Transverse colon (tissue), 4 donors: ENCODE data around the gene KRTAP4-8. TPM values are rescaled to one million over a fixed set of nuclear protein-coding genes. Genes with fewer than 3 reads are reported as not detected.
"Not testable (repeated sequence)": the region's sequence is repeated elsewhere in the genome, so short reads cannot be mapped to it uniquely, and the experiment has no call there.

ENCODE experiments used
- DNase-seq: peaks from one replicate; pipeline ENCODE4 v3.0.0-alpha.2; 2019
- H3K27ac ChIP-seq, 4 donors: fragments of 200-600 bp; sonication (generic); 2 replicates each; pipeline ENCODE4 v1.5.1; 2016 to 2018; ENCODE audit warnings: inconsistent platforms in 4 of 4
- H3K27me3 ChIP-seq: fragments of 200-600 bp; sonication (generic); 2 replicates; pipeline ENCODE4 v1.5.1; 2017; ENCODE audit warnings: inconsistent platforms
- H3K36me3 ChIP-seq, 4 donors: fragments of 200-600 bp; sonication (generic); 2 replicates each; pipeline ENCODE4 v1.5.1; 2017 to 2019; ENCODE audit warnings: inconsistent platforms in 4 of 4
- H3K4me1 ChIP-seq, 4 donors: fragments of 200-600 bp; sonication (generic); 2 replicates each; pipeline ENCODE4 v1.5.1; 2017 to 2020; ENCODE audit warnings: inconsistent platforms in 4 of 4
- H3K4me3 ChIP-seq, 4 donors: fragments of 200-600 bp; sonication (generic); 1 replicate in 1 of 4; 2 replicates in 3 of 4; pipeline versions ENCODE4 v1.5.1 to v1.6.1; 2017 to 2019; ENCODE audit warnings: inconsistent platforms in 4 of 4
- H3K9me3 ChIP-seq, 2 donors: fragments of 200-600 bp; sonication (generic); 2 replicates each; pipeline ENCODE4 v1.5.1; 2017 to 2019; ENCODE audit warnings: inconsistent platforms in 2 of 2
- EP300 ChIP-seq: sonication (generic); formaldehyde crosslinking; IDR thresholded peaks from one replicate; pipeline ENCODE4 v1.6.1; 2017; ENCODE audit warnings: antibody characterized with exemption, low read depth
- POLR2A ChIP-seq: fragments of 450-650 bp; IDR thresholded peaks from one replicate; pipeline ENCODE4 v1.6.1; 2016; ENCODE audit warnings: antibody characterized with exemption, mild to moderate bottlenecking, moderate library complexity
- POLR2AphosphoS5 ChIP-seq, 3 donors: sonication (generic); formaldehyde crosslinking; IDR thresholded peaks; one replicate each; pipeline ENCODE4 v1.6.1; 2016; ENCODE audit warnings: antibody characterized with exemption in 3 of 3
- WGBS, 2 donors: methylation state at CpG; one replicate each; pipeline ENCODE4 v1.1.5; 2018; ENCODE audit warnings: low coverage in 1 of 2; 5-methylcytosine and 5-hydroxymethylcytosine counted together
- in situ Hi-C, 4 donors: fragments of 200-750 bp; cut with MboI; loops; one replicate each; pipeline versions ENCODE4 v1.15.0 to v1.15.1; 2017; ENCODE audit warnings: low sequenced_read_pairs in 3 of 4, low pct_ligation_motif_present in 1 of 4, low pct_unique_long_range_greater_than_20kb in 1 of 4
- intact Hi-C: fragments of 100-400 bp; cut with DNase I; formaldehyde crosslinking; loops from one replicate; pipeline ENCODE4 v1.15.1; 2023; ENCODE audit warnings: low total_unique reads
- total RNA-seq, 4 donors: library from RNA; depleted of rRNA; stranded (reverse); fragments of >200 nt; gene quantifications; one replicate each; pipeline ENCODE4 v1.1.0, GENCODE V29; 2016
- TF ChIP-seq, protein P1 (sequence below), 5 experiments: fragments of 200-600 bp in 3 of 5; fragments of 450-650 bp in 2 of 5; sonication (generic) in 3 of 5; IDR thresholded peaks; 1 replicate in 2 of 5; 2 replicates in 3 of 5; pipeline ENCODE4 v1.5.1; 2016 to 2017; ENCODE audit warnings: antibody characterized with exemption in 5 of 5, inconsistent platforms in 3 of 5, mild to moderate bottlenecking in 2 of 5, moderate library complexity in 1 of 5

KRTAP4-8 gene
- total RNA-seq, 4 donors from 2014 or later, result not detected

DNA sequence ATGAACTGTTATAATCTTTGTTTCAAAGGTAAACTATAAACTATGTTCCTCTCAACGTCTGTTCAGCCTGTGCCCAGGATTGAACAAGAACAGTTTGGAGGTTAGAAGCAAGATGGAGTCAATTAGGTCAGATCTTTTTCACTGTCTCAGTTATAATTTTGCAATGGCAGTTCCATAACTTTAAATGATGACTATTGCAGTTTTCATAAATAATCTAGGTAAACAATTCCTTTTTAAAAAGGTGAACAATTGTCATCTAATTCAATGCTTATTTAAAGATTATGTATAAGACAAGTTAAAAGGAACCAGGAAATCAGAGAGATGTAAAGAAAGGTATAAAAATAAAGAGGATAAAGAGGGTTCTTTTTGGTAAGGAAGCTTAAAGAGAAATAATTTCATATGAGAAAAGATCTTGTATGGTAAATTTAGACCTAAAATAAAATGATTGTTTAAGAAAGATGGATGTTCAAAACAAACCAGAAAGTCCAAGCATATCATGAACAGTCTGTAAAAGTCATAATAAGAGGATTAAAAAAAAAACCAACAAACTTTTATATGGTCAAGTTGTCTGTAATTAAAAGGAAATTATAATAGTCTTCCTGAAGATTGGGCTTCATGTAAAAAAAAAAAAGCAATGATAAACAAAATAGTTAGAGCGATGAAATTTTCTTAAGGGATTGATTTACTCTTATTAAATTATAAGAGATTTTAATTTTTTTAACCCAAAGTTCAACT lies 13.4 kb upstream of the KRTAP4-8 start:
- Histone ChIP-seq H3K36me3 (no peaks in the 10 kb centered on the region), H3K4me1 (no peaks in the 10 kb centered on the region), H3K4me3 (no peak overlapping the region), H3K9me3 (no peaks in the 10 kb centered on the region), H3K27me3 (peaks cover 5% of the 10 kb centered on the region), H3K27ac (no peak overlapping the region)
- intact Hi-C loops (no loop called here), in situ Hi-C loops (no loop called here)
- 82 to 86% methylated on average over 2 of the region's 2 CpGs for WGBS, 2 donors
- TF ChIP-seq EP300 (no peak), POLR2AphosphoS5 (IDR thresholded peaks at IDR 0.05) (no peak)
- no peak for DNase-seq

DNA sequence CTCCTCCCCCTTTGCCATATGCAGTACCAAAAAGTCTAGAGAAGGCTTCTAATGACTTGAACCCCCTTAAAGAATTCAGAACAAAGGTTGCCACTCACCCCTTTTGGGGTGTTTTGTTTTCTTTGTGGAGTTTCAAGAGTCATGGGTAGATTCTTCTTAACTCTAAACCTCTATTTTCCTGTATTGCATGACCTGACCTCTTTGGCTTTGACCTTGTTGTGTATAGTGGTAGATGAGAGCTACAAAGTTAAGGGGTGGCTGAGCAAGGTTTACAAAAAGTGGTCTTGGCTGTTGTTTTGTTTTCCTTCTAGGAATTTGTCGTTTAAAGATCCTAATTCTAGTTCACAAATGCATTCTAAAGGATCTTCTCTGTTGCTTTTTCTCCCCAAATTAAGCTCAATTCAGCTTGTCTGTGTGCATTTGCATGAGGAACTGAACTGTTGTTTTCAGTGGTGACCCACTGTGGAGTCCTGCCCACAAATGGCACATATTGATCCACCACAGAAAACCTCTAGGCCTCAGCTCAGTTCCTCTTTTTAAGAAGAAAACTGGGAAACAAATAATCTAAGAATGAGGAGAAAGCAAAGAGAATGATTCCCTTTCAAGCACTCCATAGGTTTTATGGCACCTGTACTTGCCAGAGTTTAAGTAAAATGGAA lies 10.9 kb upstream of the KRTAP4-8 start:
- WGBS, 2 donors, result 0% methylated on average over 1 of the region's 1 CpG; no CpG with 5 or more reads in 1 of the 2 donors
- DNase-seq, H3K4me3 ChIP-seq, in situ Hi-C loops, intact Hi-C loops, H3K27me3 ChIP-seq, H3K4me1 ChIP-seq, H3K27ac ChIP-seq, H3K9me3 ChIP-seq, H3K36me3 ChIP-seq: not testable (repeated sequence)

DNA sequence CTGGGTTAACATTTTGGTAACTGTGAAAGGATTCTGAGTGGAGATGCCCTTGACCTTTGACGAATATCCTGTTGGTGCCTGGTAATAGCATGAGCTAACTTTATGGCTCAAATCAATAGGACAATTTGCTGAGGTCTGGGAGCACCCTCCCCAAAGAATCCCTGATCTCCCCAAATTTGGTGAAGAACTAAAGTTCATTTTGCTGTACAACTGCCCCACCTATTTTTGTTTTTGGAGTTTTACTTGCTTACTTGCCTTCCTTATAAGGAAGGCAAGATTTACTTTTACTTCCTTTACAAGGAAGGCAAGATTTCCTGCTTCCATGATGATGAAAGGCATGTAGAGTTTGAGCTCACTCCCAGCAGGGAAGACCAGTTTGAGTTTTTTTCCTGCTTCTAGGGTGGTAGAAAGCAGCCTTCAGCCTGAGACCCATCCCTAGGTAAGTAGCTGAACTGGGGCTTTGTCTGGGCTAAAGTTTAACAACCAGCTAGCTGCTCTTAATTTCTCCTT lies 10.1 kb upstream of the KRTAP4-8 start:
- TF ChIP-seq EP300 (no peak), POLR2A (no peak), POLR2AphosphoS5 (IDR thresholded peaks at IDR 0.05) (no peak)
- TF ChIP-seq, protein P1, sequence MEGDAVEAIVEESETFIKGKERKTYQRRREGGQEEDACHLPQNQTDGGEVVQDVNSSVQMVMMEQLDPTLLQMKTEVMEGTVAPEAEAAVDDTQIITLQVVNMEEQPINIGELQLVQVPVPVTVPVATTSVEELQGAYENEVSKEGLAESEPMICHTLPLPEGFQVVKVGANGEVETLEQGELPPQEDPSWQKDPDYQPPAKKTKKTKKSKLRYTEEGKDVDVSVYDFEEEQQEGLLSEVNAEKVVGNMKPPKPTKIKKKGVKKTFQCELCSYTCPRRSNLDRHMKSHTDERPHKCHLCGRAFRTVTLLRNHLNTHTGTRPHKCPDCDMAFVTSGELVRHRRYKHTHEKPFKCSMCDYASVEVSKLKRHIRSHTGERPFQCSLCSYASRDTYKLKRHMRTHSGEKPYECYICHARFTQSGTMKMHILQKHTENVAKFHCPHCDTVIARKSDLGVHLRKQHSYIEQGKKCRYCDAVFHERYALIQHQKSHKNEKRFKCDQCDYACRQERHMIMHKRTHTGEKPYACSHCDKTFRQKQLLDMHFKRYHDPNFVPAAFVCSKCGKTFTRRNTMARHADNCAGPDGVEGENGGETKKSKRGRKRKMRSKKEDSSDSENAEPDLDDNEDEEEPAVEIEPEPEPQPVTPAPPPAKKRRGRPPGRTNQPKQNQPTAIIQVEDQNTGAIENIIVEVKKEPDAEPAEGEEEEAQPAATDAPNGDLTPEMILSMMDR (IDR thresholded peaks at IDR 0.05), result no peak
- intact Hi-C loops, result no loop called here
- 59% methylated on average over 1 of the region's 1 CpG; no CpG with 5 or more reads in 1 of the 2 donors for WGBS, 2 donors
- H3K27ac ChIP-seq, result no peak overlapping the region
- in situ Hi-C loops, result no loop called here
- H3K36me3 ChIP-seq, result no peaks in the 10 kb centered on the region
- no peak for DNase-seq
- H3K27me3 ChIP-seq, result no peaks in the 10 kb centered on the region
- no peak overlapping the region for H3K4me3 ChIP-seq
- H3K9me3 ChIP-seq, result no peaks in the 10 kb centered on the region
- H3K4me1 ChIP-seq, result no peaks in the 10 kb centered on the region

DNA sequence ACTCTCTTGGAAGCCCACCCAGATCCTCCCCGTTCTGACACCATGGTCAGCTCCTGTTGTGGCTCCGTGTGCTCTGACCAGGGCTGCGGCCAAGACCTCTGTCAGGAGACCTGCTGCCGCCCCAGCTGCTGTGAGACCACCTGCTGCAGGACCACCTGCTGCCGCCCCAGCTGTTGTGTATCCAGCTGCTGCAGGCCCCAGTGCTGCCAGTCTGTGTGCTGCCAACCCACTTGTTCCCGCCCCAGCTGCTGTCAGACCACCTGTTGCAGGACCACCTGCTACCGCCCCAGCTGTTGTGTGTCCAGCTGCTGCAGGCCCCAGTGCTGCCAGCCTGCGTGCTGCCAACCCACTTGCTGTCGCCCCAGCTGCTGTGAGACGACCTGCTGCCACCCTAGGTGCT lies 7.4 kb upstream of the KRTAP4-8 start, which contains the start of gene KRTAP4-9:
Gene KRTAP4-9 (plus strand): TSS at position 43 of the 400 bp plus-strand sequence. CDS start 0 bp downstream, at position 43.
- DNase-seq, H3K27ac ChIP-seq, H3K4me3 ChIP-seq, H3K9me3 ChIP-seq, intact Hi-C loops, in situ Hi-C loops, H3K36me3 ChIP-seq, H3K27me3 ChIP-seq, H3K4me1 ChIP-seq: not testable (repeated sequence)
- 68% methylated on average over 7 of the region's 10 CpGs; no CpG with 5 or more reads in 1 of the 2 donors for WGBS, 2 donors

DNA sequence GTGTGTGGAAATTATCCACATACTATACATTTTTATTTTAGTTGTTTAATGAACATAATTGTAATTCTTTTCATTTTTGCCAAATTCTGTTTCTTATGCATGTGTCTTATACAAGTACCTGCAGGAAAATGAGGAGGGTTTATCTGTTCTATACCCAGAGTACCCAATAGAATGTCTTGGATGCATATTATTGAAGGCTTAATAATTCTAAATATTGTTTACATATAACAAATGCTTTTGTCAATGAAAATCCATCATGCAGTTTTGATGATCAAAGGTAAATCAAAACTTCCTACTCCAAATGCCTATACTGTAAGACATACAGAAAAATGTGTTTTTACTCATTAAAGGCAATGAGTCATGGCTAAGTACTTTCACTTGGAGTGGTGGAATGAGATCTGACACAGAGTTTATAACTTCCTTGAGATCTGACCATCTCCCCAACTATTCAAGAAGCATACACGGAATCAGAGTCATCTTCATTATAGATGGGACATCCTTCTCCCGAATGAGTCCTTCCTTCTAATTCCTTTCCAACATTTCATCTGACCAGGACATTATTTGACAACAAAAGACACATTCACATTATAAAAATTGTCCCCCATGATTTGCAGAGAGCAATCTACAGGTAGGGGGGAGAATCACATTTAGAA lies 6.6 kb upstream of the KRTAP4-8 start:
- DNase-seq, H3K9me3 ChIP-seq, in situ Hi-C loops, H3K36me3 ChIP-seq, H3K27me3 ChIP-seq, H3K4me3 ChIP-seq, intact Hi-C loops, H3K27ac ChIP-seq, H3K4me1 ChIP-seq: not testable (repeated sequence)
- WGBS, 2 donors, result 72% methylated on average over 2 of the region's 2 CpGs; no CpG with 5 or more reads in 1 of the 2 donors

DNA sequence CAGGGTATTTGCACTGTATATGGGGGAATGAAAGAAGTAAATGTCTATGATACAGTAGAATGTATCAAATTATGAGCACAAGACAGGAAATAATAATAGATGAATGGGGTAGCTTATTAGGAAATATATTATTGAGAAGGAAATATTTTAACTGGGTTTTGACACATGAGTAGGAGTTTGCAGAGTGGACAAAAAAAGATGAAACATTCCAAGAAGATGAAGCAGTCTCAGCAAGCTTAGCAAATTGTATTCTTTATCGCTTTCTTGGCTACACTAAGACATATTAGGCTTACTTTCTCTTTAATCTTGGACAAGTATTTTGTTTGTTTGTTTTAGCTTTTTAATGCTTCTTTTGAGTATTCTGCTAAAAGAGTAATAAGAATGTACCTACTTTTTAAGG lies 6.0 kb upstream of the KRTAP4-8 start:
- H3K36me3 ChIP-seq, result no peaks in the 10 kb centered on the region
- no peak overlapping the region for H3K4me3 ChIP-seq
- H3K9me3 ChIP-seq, result no peaks in the 10 kb centered on the region
- H3K27ac ChIP-seq, result no peak overlapping the region
- 92 to 100% methylated on average over 1 of the region's 1 CpG for WGBS, 2 donors
- TF ChIP-seq, protein P1 (IDR thresholded peaks at IDR 0.05), result no peak
- TF ChIP-seq POLR2A, result no peak
- in situ Hi-C loops, result no loop called here
- no peaks in the 10 kb centered on the region for H3K4me1 ChIP-seq
- intact Hi-C loops, result no loop called here
- no peaks in the 10 kb centered on the region for H3K27me3 ChIP-seq
- no peak for DNase-seq
